Bronchial epithelial cell (primary cell): ENCODE measurements around the gene ZNF467. TPM values are rescaled to one million over a fixed set of nuclear protein-coding genes. Genes with fewer than 3 reads are reported as not detected.

ENCODE experiments used
- DNase-seq: peaks from one replicate; pipeline ENCODE4 v3.0.0-alpha.2; 2010; ENCODE audit warnings: low read depth
- FAIRE-seq: peaks from 2 replicates; lab custom pipeline; 2011; peaks lifted over from hg19 to GRCh38; lab: Jason Lieb, UNC
- H3K27me3 ChIP-seq: 2 replicates; pipeline ENCODE4 v1.5.1; 2011; ENCODE audit warnings: low read length; ENCODE audit not compliant: control insufficient read depth, insufficient read depth
- H3K36me3 ChIP-seq: 2 replicates; pipeline ENCODE4 v1.5.1; 2011; ENCODE audit warnings: low read length; ENCODE audit not compliant: control insufficient read depth, insufficient read depth
- H3K4me3 ChIP-seq: 2 replicates; pipeline ENCODE4 v1.5.1; 2011; ENCODE audit warnings: mild to moderate bottlenecking, low read depth, low read length, control low read depth
- CTCF ChIP-seq: IDR thresholded peaks from 2 replicates; pipeline ENCODE4 v1.5.1; 2011; ENCODE audit warnings: mild to moderate bottlenecking, moderate library complexity, low read length, control low read depth, inconsistent platforms; ENCODE audit not compliant: insufficient read depth, severe bottlenecking
- total RNA-seq: library from RNA; depleted of rRNA; stranded (reverse); fragments of >200 nt; gene quantifications from 2 replicates; pipeline ENCODE4 v1.2.1, GENCODE V29; 2014

Gene ZNF467
- total RNA-seq, 1 donor from 2014 or later, result 0.26 TPM

GRCh38 chr7:149752646-149753045 is 20.7 kb downstream of the ZNF467 start:
- Histone ChIP-seq H3K36me3 (no peaks in the 10 kb centered on the region), H3K27me3 (no peaks in the 10 kb centered on the region), H3K4me3 (no peak overlapping the region)
- TF ChIP-seq CTCF, result no peak
- FAIRE-seq, result no peak
- no peak for DNase-seq

- no peak for DNase-seq
- TF ChIP-seq CTCF, result no peak
- Histone ChIP-seq H3K27me3 (no peaks in the 10 kb centered on the region), H3K4me3 (no peak overlapping the region), H3K36me3 (no peaks in the 10 kb centered on the region)
- FAIRE-seq, result no peak
These were observed 22.2 kb downstream of the ZNF467 start for GRCh38 chr7:149751043-149751775.

GRCh38 chr7:149750122-149750845 is 23.1 kb downstream of the ZNF467 start:
- FAIRE-seq (no peak), DNase-seq (no peak)
- H3K36me3 ChIP-seq, result no peaks in the 10 kb centered on the region
- no peak overlapping the region for H3K4me3 ChIP-seq
- no peak for TF ChIP-seq CTCF
- H3K27me3 ChIP-seq, result no peaks in the 10 kb centered on the region

- FAIRE-seq (no peak), DNase-seq (no peak)
- no peak for TF ChIP-seq CTCF
These were observed 25.1 kb downstream of the ZNF467 start for GRCh38 chr7:149748076-149748874.

GRCh38 chr7:149743476-149744255 is 29.7 kb downstream of the ZNF467 start:
- FAIRE-seq, result no peak
- no peaks in the 10 kb centered on the region for H3K27me3 ChIP-seq
- no peaks in the 10 kb centered on the region for H3K36me3 ChIP-seq
- DNase-seq, result no peak
- H3K4me3 ChIP-seq, result no peak overlapping the region
- TF ChIP-seq CTCF, result no peak

More at GRCh38 chr7:149748076-149748874, 25.1 kb downstream of the ZNF467 start:
- Histone ChIP-seq H3K36me3 (no peaks in the 10 kb centered on the region), H3K4me3 (no peak overlapping the region), H3K27me3 (no peaks in the 10 kb centered on the region)
